ENCODE measurements around the gene STX5.
"Not testable (repeated sequence)": the region's sequence is repeated elsewhere in the genome, so short reads cannot be mapped to it uniquely, and the experiment has no call there.

Gene STX5

GRCh38 chr11:62828130-62828529 lies 3.7 kb downstream of the STX5 start:
- DNase-seq: not testable (repeated sequence)

- DNase-seq: no peak
These were observed 8.2 kb downstream of the STX5 start for GRCh38 chr11:62823677-62824076.

- no peak for DNase-seq
These were observed 14.7 kb downstream of the STX5 start for GRCh38 chr11:62817129-62817528.

- DNase-seq: no peak
These were observed 15.3 kb downstream of the STX5 start for GRCh38 chr11:62816557-62816956.

GRCh38 chr11:62811659-62812058 lies 20.2 kb downstream of the STX5 start:
- DNase-seq: no peak

- no peak for DNase-seq
These were observed 21.1 kb downstream of the STX5 start for GRCh38 chr11:62810748-62811147.

GRCh38 chr11:62806611-62807121 lies 25.2 kb downstream of the STX5 start:
- DNase-seq: no peak

GRCh38 chr11:62805961-62806441 lies 25.9 kb downstream of the STX5 start:
- DNase-seq: no peak

GRCh38 chr11:62805076-62805892 lies 26.6 kb downstream of the STX5 start, which contains the start of gene NXF1:
NXF1 (minus strand) TSS chr11:62805440; CDS start chr11:62805356, 84 bp downstream.
- peak; percentile 93 for DNase-seq

- DNase-seq: no peak
These were observed 27.4 kb downstream of the STX5 start for GRCh38 chr11:62804310-62805075.

- DNase-seq: no peak
These were observed 30.8 kb downstream of the STX5 start for GRCh38 chr11:62801071-62801470.

- DNase-seq: no peak
These were observed 32.4 kb downstream of the STX5 start for GRCh38 chr11:62799486-62799885.

GRCh38 chr11:62796281-62796680 lies 35.6 kb downstream of the STX5 start:
- DNase-seq: no peak

GRCh38 chr11:62794201-62794775 lies 37.6 kb downstream of the STX5 start:
- DNase-seq: no peak

GRCh38 chr11:62792202-62792575 lies 39.7 kb downstream of the STX5 start:
- DNase-seq: no peak

- DNase-seq: peak; percentile 41
These were observed 40.2 kb downstream of the STX5 start, which contains the start of gene TMEM223 for GRCh38 chr11:62791501-62792201. TMEM223 (minus strand) TSS chr11:62792006; CDS start chr11:62791994, 12 bp downstream.

GRCh38 chr11:62789576-62789975 lies 42.3 kb downstream of the STX5 start:
- DNase-seq: no peak

- no peak for DNase-seq
These were observed 42.9 kb downstream of the STX5 start for GRCh38 chr11:62788991-62789390.

- DNase-seq: peak; percentile 94
These were observed 44.7 kb downstream of the STX5 start, which contains the start of gene TMEM179B for GRCh38 chr11:62787005-62787759. TMEM179B (plus strand) TSS chr11:62787402; CDS start chr11:62787432, 30 bp downstream.

GRCh38 chr11:62786318-62787004 lies 45.4 kb downstream of the STX5 start:
- DNase-seq: peak; percentile 83

- DNase-seq: no peak
These were observed 49.1 kb downstream of the STX5 start for GRCh38 chr11:62782753-62783152.

Data from NCI-H526 treated with DMSO at 0.1 percent for 48 hours (cell line).